Measurements from ENCODE around the gene SIGLEC8.

Gene SIGLEC8

GRCh38 chr19:51461723-51462161 lies 3.5 kb upstream of the SIGLEC8 start:
- H3K36me3 ChIP-seq (ENCODE audit: control insufficient read depth, insufficient read depth, low read length) = no peaks in the 10 kb centered on the region
- no peaks in the 10 kb centered on the region; the same call in 1 of the 2 replicates for H3K27me3 ChIP-seq (replicated peaks; ENCODE audit: control insufficient read depth, insufficient read depth, low read length)
- H3K4me3 ChIP-seq (replicated peaks; ENCODE audit: low read depth, low read length) = no peak overlapping the region
- no peak for TF ChIP-seq CTCF (IDR thresholded peaks at IDR 0.05; ENCODE audit: insufficient read depth, low read length, poor library complexity, severe bottlenecking)
- DNase-seq (ENCODE audit: extremely low read depth, insufficient read length) = no peak

- Histone ChIP-seq H3K36me3 (ENCODE audit: control insufficient read depth, insufficient read depth, low read length) (no peaks in the 10 kb centered on the region), H3K27me3 (replicated peaks; ENCODE audit: control insufficient read depth, insufficient read depth, low read length) (no peaks in the 10 kb centered on the region; the same call in none of the 2 replicates), H3K4me3 (replicated peaks; ENCODE audit: low read depth, low read length) (no peak overlapping the region; the same call in 1 of the 2 replicates)
- DNase-seq (ENCODE audit: extremely low read depth, insufficient read length) = no peak
- TF ChIP-seq CTCF (IDR thresholded peaks at IDR 0.05; ENCODE audit: insufficient read depth, low read length, poor library complexity, severe bottlenecking) = no peak
These were observed 2.1 kb upstream of the SIGLEC8 start for GRCh38 chr19:51460164-51460992.

- DNase-seq (ENCODE audit: extremely low read depth, insufficient read length) = no peak
- Histone ChIP-seq H3K27me3 (replicated peaks; ENCODE audit: control insufficient read depth, insufficient read depth, low read length) (no peaks in the 10 kb centered on the region; the same call in none of the 2 replicates), H3K36me3 (ENCODE audit: control insufficient read depth, insufficient read depth, low read length) (no peaks in the 10 kb centered on the region), H3K4me3 (replicated peaks; ENCODE audit: low read depth, low read length) (no peak overlapping the region)
- TF ChIP-seq CTCF (IDR thresholded peaks at IDR 0.05; ENCODE audit: insufficient read depth, low read length, poor library complexity, severe bottlenecking) = no peak
These were observed 748 bp upstream of the SIGLEC8 start for GRCh38 chr19:51458899-51459505.

- Histone ChIP-seq H3K4me3 (replicated peaks; ENCODE audit: low read depth, low read length) (no peak overlapping the region), H3K27me3 (replicated peaks; ENCODE audit: control insufficient read depth, insufficient read depth, low read length) (no peaks in the 10 kb centered on the region; the same call in none of the 2 replicates), H3K36me3 (ENCODE audit: control insufficient read depth, insufficient read depth, low read length) (no peaks in the 10 kb centered on the region)
- no peak for DNase-seq (ENCODE audit: extremely low read depth, insufficient read length)
- TF ChIP-seq CTCF (IDR thresholded peaks at IDR 0.05; ENCODE audit: insufficient read depth, low read length, poor library complexity, severe bottlenecking) = no peak
These were observed 772 bp downstream of the SIGLEC8 start for GRCh38 chr19:51457351-51458013.

- no peaks in the 10 kb centered on the region; the same call in none of the 2 replicates for H3K27me3 ChIP-seq (replicated peaks; ENCODE audit: control insufficient read depth, insufficient read depth, low read length)
- H3K36me3 ChIP-seq (ENCODE audit: control insufficient read depth, insufficient read depth, low read length) = no peaks in the 10 kb centered on the region
- no peak for DNase-seq (ENCODE audit: extremely low read depth, insufficient read length)
- no peak overlapping the region for H3K4me3 ChIP-seq (replicated peaks; ENCODE audit: low read depth, low read length)
- TF ChIP-seq CTCF (IDR thresholded peaks at IDR 0.05; ENCODE audit: insufficient read depth, low read length, poor library complexity, severe bottlenecking) = no peak
These were observed 1.5 kb downstream of the SIGLEC8 start for GRCh38 chr19:51456541-51457290.
